Measurements from ENCODE around the gene GPR62.
"Not testable (repeated sequence)": the region's sequence is repeated elsewhere in the genome, so short reads cannot be mapped to it uniquely, and the experiment has no call there.

GPR62 gene

GRCh38 chr3:51986010-51986947 is 31.1 kb downstream of the GPR62 start:
- no peak overlapping the region for H3K4me3 ChIP-seq
- H3K27ac ChIP-seq: peak overlapping the region in 1 of 21 experiments; percentile 44

- H3K27ac ChIP-seq: no peak overlapping the region
- H3K4me3 ChIP-seq: no peak overlapping the region
These were observed 32.4 kb downstream of the GPR62 start for GRCh38 chr3:51987568-51987967.

DNA sequence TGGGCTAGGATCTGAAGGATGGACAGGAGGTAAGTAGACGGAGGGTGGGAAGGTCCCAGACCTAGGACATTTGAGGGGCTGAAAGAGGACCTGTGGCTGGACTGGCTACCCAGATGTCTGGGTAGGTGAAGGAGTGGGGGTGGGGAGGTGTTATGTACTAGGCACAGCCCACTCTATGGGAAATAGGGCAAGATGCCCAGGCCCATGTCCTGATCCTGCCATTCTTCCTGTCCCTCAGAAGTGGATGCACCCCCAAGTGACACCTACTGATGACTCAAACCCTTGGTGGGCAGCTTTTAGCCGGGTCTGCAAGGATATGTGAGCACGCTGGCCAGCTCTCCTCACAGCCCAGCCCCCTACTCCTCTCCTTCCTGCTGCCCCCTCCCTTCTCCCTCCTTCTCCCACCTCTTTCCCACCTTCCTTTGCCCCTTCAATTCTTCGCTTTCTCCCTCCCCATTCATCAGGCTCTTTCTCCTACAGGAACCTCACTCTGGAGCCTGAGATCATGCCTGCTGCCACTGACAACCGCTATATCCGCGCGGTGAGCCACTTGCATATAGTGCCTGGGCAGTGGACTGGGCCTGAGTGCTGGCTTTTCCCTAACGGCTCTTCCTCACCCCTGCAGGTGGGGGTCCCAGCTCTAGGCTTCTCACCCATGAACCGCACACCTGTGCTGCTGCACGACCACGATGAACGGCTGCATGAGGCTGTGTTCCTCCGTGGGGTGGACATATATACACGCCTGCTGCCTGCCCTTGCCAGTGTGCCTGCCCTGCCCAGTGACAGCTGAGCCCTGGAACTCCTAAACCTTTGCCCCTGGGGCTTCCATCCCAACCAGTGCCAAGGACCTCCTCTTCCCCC is 33.3 kb downstream of the GPR62 start:
- no peak overlapping the region for H3K4me3 ChIP-seq
- peak overlapping the region in 1 of 21 experiments; percentile 11 for H3K27ac ChIP-seq

DNA sequence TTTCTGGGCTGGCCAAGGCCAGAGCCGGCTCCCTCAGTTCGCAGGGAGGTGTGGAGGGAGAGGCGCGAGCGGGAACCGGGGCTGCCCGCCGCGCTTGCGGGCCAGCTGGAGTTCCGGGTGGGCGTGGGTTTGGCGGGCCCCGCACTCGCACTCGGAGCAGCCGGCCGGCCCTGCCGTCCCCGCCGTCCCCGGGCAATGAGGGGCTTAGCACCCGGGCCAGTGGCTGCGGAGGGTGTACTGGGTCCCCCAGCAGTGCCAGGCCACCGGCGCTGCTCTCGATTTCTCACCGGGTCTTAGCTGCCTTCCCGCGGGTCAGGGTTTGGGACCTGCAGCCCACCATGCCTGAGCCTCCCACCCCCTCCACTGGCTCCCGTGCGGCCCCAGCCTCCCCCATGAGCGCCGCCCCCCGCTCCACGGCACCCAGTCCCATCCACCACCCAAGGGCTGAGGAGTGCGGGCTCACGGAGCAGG is 35.4 kb downstream of the GPR62 start:
- H3K4me3 ChIP-seq: not testable (repeated sequence)
- H3K27ac ChIP-seq: peak overlapping the region in 1 of 21 experiments; percentile 34

- H3K4me3 ChIP-seq: no peak overlapping the region
- H3K27ac ChIP-seq: no peak overlapping the region
These were observed 37.0 kb downstream of the GPR62 start for GRCh38 chr3:51992017-51992682.

DNA sequence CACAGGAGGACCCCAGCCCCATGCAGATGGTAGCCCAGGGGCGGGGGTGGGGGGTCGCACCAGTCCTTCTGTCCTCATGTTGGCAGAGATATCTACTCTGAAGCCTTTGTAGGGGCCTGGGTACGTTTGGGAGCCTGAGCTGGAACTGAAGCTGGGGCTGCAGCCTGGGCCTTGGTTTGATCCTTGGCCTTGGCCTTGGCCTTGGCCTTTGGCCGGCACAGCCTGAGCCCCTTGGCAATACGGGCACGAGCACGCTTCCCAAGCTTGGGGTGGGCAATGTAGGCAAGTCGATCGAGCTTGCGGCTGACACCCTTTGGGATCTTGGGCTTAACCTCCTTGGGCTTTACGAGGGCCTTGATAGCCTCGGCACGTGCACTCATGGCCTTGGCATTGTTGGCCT is 38.5 kb downstream of the GPR62 start:
- not testable (repeated sequence) for H3K4me3 ChIP-seq
- H3K27ac ChIP-seq: peak overlapping the region in 1 of 21 experiments; percentile 27

GRCh38 chr3:51994530-51994929 is 39.3 kb downstream of the GPR62 start:
- H3K27ac ChIP-seq: peak overlapping the region in 16 of 21 experiments; percentile 88 to 99 (median 92)
- H3K4me3 ChIP-seq: peak overlapping the region; percentile 60 to 89 (median 81)

DNA sequence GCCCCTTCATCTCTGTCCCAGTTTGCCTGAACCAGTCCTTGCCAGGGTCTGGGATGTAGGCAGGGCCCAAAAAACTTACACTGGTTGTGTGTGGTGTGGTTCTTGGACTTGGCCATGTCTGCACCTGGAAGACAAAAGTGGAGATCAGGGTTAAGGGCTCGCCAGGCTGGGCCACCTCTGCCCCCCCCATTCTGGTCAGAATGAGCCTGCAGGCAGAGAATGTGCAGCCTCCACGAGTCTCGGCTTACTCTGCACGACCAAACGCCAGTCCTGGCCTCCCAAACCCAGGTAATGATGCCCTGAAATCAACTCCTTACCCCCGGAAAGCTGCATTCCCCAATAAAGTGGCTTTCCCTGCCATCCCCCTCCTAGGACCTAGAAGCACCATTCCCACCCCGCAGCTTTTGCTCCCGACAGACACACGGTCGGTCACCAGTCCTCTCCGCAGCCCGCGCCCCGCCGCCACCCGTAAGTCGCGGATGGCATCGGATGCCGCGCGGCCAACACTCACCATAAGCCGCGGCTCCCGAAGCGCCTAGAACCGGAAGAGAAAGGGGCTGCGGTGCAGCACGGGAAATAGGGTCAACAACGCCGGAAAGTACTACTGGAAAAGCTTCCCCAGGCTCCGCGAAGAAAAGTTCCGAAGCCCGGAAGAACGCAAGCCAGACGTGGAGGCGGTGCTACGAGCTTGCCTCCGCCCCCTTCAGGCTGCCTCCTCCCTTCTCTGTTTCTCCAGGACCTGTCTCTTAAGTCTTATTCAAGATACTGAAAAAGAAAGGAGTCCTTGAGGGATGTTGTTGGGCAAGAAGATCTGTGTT is 40.4 kb downstream of the GPR62 start, which contains the start of gene RPL29:
RPL29 (minus strand) TSS at position 550 of the 818 bp plus-strand sequence; CDS start at position 116, 434 bp downstream.
- Histone ChIP-seq H3K4me3 (peak within 1 kb of the TSS; percentile 60 to 89 (median 81)), H3K27ac (peak within 1 kb of the TSS; percentile 59 to 99 (median 91))

GRCh38 chr3:51997172-51997571 is 42.0 kb downstream of the GPR62 start:
- no peak overlapping the region for H3K4me3 ChIP-seq
- no peak overlapping the region for H3K27ac ChIP-seq

- no peak overlapping the region for H3K4me3 ChIP-seq
- H3K27ac ChIP-seq: no peak overlapping the region
These were observed 42.9 kb downstream of the GPR62 start for GRCh38 chr3:51997935-51998596.

DNA sequence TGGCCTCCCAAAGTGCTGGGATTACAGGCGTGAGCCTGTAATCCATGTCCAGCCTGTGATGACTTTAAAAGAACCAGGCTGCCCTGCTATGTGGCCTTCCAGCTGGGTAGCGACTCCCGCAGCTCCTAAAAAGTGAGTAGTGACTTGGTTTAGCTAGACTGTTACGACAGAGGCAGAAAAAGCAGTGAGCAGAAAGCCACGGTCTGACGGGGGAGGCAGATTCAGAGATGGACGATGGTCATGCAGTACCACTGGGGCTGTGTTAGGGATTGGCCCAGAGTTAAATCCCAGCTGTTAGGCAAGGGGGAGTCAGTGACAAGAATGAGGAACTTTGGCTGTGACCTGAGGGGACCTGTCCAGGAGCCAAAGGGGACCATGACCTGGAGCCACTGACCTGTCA is 43.6 kb downstream of the GPR62 start:
- Histone ChIP-seq H3K4me3 (no peak overlapping the region), H3K27ac (no peak overlapping the region)

- no peak overlapping the region for H3K27ac ChIP-seq
- no peak overlapping the region for H3K4me3 ChIP-seq
These were observed 44.7 kb downstream of the GPR62 start for GRCh38 chr3:51999846-52000245.

DNA sequence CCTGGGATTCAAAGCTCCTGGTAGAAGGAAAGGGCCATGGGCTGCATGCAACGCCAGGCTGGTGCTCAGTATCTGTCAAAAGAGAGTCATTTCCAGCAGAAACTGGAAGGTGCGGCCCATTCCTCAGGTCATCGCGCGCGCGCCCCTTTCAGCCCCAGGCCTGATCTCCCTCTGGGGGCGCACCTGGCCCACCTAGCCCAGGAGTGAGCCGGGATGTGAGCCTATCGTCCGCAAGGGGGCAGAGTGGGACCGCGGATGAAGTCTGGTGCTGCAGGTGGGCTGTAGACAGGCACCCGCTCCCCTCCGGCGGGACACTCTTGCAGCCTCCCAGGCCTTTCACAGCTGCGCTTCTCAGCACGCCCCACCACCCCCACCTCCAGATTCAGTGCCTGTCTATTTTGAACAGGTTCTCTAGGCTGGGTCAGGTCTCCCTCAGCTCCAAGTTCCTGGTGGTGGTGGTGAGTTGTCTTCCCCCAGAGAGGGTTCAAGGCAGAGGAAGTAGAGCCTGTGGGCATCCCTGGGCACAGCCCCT is 46.3 kb downstream of the GPR62 start:
- Histone ChIP-seq H3K27ac (no peak overlapping the region), H3K4me3 (no peak overlapping the region)

- no peak overlapping the region for H3K4me3 ChIP-seq
These were observed 47.6 kb downstream of the GPR62 start for GRCh38 chr3:52002748-52003147.

DNA sequence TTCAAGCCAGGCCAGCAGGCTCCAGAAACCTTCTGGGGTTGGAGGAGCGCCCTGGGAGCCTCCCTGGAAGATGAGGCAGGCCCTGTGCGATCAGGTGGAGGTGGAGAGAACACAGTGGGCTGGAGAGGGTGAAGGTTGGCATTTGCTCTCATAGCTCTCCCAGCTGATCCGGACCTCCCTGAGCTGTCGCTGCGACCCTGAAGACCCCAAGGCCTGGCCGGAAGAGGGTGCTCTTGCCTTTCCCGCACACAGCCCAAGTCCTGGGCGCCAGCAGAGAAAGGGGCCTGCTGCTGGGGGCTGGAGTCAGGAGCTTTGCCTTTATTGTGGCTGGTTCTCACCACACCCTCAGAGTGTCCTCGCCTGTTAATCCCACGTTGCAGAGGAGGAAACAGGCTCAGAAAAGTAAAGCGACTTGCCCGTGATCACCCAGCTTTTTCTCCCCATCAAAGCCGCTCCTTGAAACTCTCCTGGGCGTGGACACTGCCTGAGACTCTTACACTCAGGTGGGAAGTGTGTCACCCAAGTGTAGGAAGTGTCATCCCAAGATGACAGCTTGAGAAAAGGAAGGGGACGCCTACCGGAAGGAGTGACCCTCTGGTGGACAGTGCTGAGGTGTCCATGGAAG is 49.1 kb downstream of the GPR62 start:
- no peak overlapping the region for H3K27ac ChIP-seq

More at GRCh38 chr3:52002748-52003147, 47.6 kb downstream of the GPR62 start:
- H3K27ac ChIP-seq: no peak overlapping the region

DNA sequence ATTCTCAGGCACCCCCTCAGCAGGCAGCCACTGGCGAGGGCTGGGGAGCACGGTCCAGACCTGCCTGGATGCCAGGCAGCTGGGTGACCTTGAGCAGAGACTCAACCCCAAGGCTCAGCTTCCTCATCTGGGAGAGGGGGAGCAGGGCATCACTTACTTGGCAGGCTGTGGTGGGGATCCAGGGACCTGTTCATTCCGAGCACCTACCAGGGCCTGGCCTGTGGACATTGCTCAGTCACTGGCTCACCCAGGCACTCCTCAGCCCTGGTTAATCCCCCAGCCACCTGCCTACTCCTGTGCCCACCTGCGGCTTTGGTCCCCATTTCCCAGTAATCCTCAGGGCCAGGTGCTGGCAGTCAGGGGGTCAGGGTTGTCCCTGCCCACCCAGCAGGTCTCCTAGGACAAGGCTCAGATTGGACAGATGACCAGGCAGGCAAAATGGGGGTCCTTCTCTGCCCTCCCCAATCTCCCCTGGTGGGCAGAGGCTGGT is 49.8 kb downstream of the GPR62 start:
- no peak overlapping the region for H3K4me3 ChIP-seq
- peak overlapping the region in 3 of 21 experiments; percentile 0 to 22 (median 1) for H3K27ac ChIP-seq

More for the DNA sequence above, 49.1 kb downstream of the GPR62 start:
- no peak overlapping the region for H3K4me3 ChIP-seq

DNA sequence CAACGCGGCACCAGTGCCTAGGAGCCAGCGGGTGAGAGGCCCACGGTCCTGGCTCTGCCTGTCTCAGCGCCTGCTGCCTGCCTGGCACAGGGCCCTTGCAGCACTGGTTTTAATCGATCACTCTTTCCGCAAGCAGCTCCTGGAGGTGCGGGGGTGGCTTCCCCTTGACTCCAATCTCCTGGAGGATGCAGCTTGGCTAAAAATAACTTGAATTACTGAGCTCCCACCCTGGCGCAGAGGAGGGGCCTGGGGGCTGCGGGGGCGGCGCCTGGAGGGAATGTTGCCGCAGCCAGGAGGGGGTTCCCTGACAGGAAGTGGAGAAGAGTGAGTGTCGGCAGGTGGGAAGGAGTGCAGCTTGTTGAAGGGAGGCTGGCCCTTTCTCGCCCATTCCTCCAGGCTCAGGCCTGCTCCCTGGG is 50.4 kb downstream of the GPR62 start:
- Histone ChIP-seq H3K4me3 (no peak overlapping the region), H3K27ac (peak overlapping the region in 6 of 21 experiments; percentile 0 to 35 (median 2))
